ENCODE measurements around the gene IKZF1. TPM values are rescaled to one million over a fixed set of nuclear protein-coding genes. Genes with fewer than 3 reads are reported as not detected.

Gene IKZF1
- total RNA-seq, 1 experiment from 2014 or later: 3.7 TPM

DNA sequence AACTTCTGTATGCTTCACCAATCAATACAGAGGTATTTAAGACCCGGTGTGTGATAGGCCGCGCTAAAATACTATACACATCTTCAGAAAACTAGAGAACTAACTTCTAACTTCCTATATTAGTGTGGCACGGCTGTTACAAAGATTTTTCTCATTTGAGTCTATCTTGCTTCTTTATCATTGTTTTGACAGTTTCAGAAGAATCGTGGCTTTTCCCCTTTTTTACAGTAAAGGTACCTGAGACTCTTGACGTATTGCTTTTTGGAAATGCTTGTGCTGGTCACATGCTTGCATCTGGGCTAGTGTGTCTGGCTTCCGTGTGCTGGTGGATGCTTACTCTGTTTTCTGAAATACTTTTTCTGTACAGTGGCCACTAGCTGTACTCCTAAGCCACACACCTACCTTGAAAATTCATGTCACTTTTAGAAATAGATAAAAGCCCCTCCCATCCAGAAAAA is 12.7 kb downstream of the IKZF1 start:
- Histone ChIP-seq H3K4me1 (ENCODE audit: insufficient read depth, low read length, poor library complexity, severe bottlenecking) (peaks cover 13% of the 10 kb centered on the region), H3K9me3 (ENCODE audit: low read depth, low read length, poor library complexity, severe bottlenecking) (no peaks in the 10 kb centered on the region), H3K27me3 (replicated peaks; ENCODE audit: insufficient read depth, low read depth, low read length, poor library complexity) (no peaks in the 10 kb centered on the region), H3K4me3 (ENCODE audit: low read depth, low read length, poor library complexity, severe bottlenecking) (no peak overlapping the region), H3K36me3 (ENCODE audit: insufficient read depth, low read length, poor library complexity, severe bottlenecking) (no peaks in the 10 kb centered on the region), H3K27ac (ENCODE audit: low read depth, low read length, poor library complexity, severe bottlenecking) (no peak overlapping the region)
- intact Hi-C loops (cut with micrococcal nuclease; ENCODE audit: unreplicated experiment): no loop called here
- ChIA-PET CTCF (no interaction called here), POLR2A (ENCODE audit: low non-redundant PET) (no interaction called here)
- TF ChIP-seq EZH2 (IDR thresholded peaks at IDR 0.05; ENCODE audit: borderline replicate concordance, low read depth, low read length, poor library complexity, severe bottlenecking) (no peak), CTCF (conservative IDR thresholded peaks at IDR 0.05; ENCODE audit: low read depth, low read length) (no peak)
- no TSS peak for BruUV-seq (replicated peaks)
- DNase-seq (ENCODE audit: low spot score): no peak

DNA sequence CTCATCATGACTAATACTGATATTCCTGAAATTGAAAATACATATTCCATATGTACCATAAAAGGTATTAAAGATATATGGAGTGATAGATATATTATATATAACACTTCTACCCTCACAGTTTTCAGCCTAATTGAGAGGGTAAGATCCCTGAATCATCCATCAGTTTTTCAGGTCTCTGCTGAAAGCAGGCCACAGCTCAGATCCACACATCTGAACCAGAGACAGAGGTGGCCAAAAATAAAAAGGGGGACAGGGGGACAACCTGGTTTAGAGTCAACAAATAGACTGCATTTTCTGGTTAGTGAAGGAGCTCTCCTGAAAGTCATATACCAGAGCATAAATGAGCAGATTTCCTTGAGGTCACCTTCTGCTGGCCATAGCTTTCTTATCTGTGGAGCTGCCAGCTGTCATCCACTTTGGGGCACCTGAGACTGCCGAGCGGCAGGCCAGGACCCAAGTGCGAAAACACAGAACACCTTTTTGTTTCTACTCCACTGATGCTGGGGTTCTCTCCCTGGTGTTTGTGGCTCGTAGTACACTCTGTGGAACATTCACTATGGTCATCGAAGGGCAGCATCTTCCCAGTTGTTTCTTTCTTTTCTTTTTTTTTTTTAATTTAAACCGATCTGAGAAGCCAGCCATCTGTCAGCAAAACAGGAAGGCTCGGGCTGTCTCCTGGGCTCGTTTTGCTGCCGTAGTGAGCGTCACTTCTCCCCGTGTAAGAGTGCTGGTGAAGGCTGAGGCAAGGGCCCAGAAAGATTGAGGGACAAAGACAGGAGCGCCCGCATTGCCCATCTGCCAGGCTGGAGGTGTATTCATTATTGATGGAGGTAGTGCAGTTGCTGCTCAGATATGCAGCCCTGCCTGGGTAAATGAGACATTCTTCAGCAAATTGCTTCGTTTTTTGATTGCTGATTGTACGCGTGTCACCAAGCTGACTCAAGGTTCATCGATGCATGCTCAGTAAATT is 13.5 kb downstream of the IKZF1 start:
- Histone ChIP-seq H3K9me3 (ENCODE audit: low read depth, low read length, poor library complexity, severe bottlenecking) (no peaks in the 10 kb centered on the region), H3K27ac (ENCODE audit: low read depth, low read length, poor library complexity, severe bottlenecking) (no peak overlapping the region), H3K36me3 (ENCODE audit: insufficient read depth, low read length, poor library complexity, severe bottlenecking) (no peaks in the 10 kb centered on the region), H3K4me3 (ENCODE audit: low read depth, low read length, poor library complexity, severe bottlenecking) (no peak overlapping the region), H3K4me1 (ENCODE audit: insufficient read depth, low read length, poor library complexity, severe bottlenecking) (peaks cover 9% of the 10 kb centered on the region), H3K27me3 (replicated peaks; ENCODE audit: insufficient read depth, low read depth, low read length, poor library complexity) (no peaks in the 10 kb centered on the region)
- DNase-seq (ENCODE audit: low spot score): no peak
- ChIA-PET POLR2A (ENCODE audit: low non-redundant PET) (no interaction called here), CTCF (no interaction called here)
- TF ChIP-seq CTCF (conservative IDR thresholded peaks at IDR 0.05; ENCODE audit: low read depth, low read length) (no peak), EZH2 (IDR thresholded peaks at IDR 0.05; ENCODE audit: borderline replicate concordance, low read depth, low read length, poor library complexity, severe bottlenecking) (no peak)
- no TSS peak for BruUV-seq (replicated peaks)
- intact Hi-C loops (cut with micrococcal nuclease; ENCODE audit: unreplicated experiment): no loop called here

GRCh38 chr7:50321487-50322067 is 17.1 kb downstream of the IKZF1 start:
- Histone ChIP-seq H3K27me3 (replicated peaks; ENCODE audit: insufficient read depth, low read depth, low read length, poor library complexity) (no peaks in the 10 kb centered on the region), H3K27ac (ENCODE audit: low read depth, low read length, poor library complexity, severe bottlenecking) (no peak overlapping the region), H3K36me3 (ENCODE audit: insufficient read depth, low read length, poor library complexity, severe bottlenecking) (no peaks in the 10 kb centered on the region), H3K4me1 (ENCODE audit: insufficient read depth, low read length, poor library complexity, severe bottlenecking) (peaks cover 9% of the 10 kb centered on the region), H3K9me3 (ENCODE audit: low read depth, low read length, poor library complexity, severe bottlenecking) (no peaks in the 10 kb centered on the region), H3K4me3 (ENCODE audit: low read depth, low read length, poor library complexity, severe bottlenecking) (no peak overlapping the region)
- POLR2A ChIA-PET (ENCODE audit: low non-redundant PET): no interaction called here
- no peak for TF ChIP-seq EZH2 (IDR thresholded peaks at IDR 0.05; ENCODE audit: borderline replicate concordance, low read depth, low read length, poor library complexity, severe bottlenecking)
- no peak for TF ChIP-seq CTCF (conservative IDR thresholded peaks at IDR 0.05; ENCODE audit: low read depth, low read length)
- intact Hi-C loops (cut with micrococcal nuclease; ENCODE audit: unreplicated experiment): no loop called here
- CTCF ChIA-PET: no interaction called here
- no TSS peak for BruUV-seq (replicated peaks)
- DNase-seq (ENCODE audit: low spot score): no peak

Measured in A673 (cell line).